Common myeloid progenitor, CD34-positive (primary cell): ENCODE data around the gene DNAJC17.

Source experiments
- CTCF ChIA-PET: fragments of 350-600 bp; sonication (Branson Sonifier 250); formaldehyde crosslinking; loops from one replicate; lab custom pipeline; 2021; ENCODE audit warnings: antibody characterized with exemption; lab: Charles Lee
- POLR2A ChIA-PET: fragments of 350-600 bp; sonication (Branson Sonifier 250); formaldehyde crosslinking; loops from one replicate; lab custom pipeline; 2021; ENCODE audit warnings: antibody characterized with exemption; lab: Charles Lee
- DNase-seq, 3 donors: peaks; one replicate each; pipeline versions ENCODE4 v3.0.0 to v3.0.0-alpha.2; 2013
- H3K27ac ChIP-seq, 2 experiments: 1 replicate in 1 of 2; 2 replicates in 1 of 2; pipeline ENCODE4 v1.7.0; 2013; ENCODE audit warnings: inconsistent platforms in 2 of 2, low read length in 2 of 2, mild to moderate bottlenecking in 2 of 2, low read depth in 1 of 2, moderate library complexity in 1 of 2; ENCODE audit not compliant: severe bottlenecking in 2 of 2, insufficient read depth in 1 of 2, poor library complexity in 1 of 2
- H3K27me3 ChIP-seq, 5 experiments: replicated peaks in 2 of 5; 1 replicate in 3 of 5; 2 replicates in 2 of 5; pipeline versions ENCODE4 v1.6.1 to v1.7.0; 2013; ENCODE audit warnings: low read length in 4 of 5, mild to moderate bottlenecking in 2 of 5, moderate library complexity in 2 of 5, inconsistent platforms in 1 of 5; ENCODE audit not compliant: insufficient read depth in 5 of 5, control insufficient read depth in 4 of 5
- H3K36me3 ChIP-seq, 4 experiments: 1 replicate in 2 of 4; 2 replicates in 2 of 4; pipeline versions ENCODE4 v1.6.1 to v1.7.0; 2013; ENCODE audit warnings: low read length in 3 of 4, control low read depth in 1 of 4, mild to moderate bottlenecking in 1 of 4; ENCODE audit not compliant: control insufficient read depth in 4 of 4, insufficient read depth in 4 of 4
- H3K4me1 ChIP-seq, 4 experiments: 1 replicate in 3 of 4; 2 replicates in 1 of 4; pipeline versions ENCODE4 v1.6.1 to v1.7.1; 2013; ENCODE audit warnings: low read length in 3 of 4, mild to moderate bottlenecking in 3 of 4, control low read depth in 1 of 4, inconsistent platforms in 1 of 4, moderate library complexity in 1 of 4; ENCODE audit not compliant: control insufficient read depth in 4 of 4, insufficient read depth in 4 of 4; ENCODE audit errors: control extremely low read depth in 1 of 4
- H3K4me3 ChIP-seq, 7 experiments: 1 replicate in 4 of 7; 2 replicates in 3 of 7; pipeline versions ENCODE4 v1.5.1 to v1.7.0; 2013; ENCODE audit warnings: mild to moderate bottlenecking in 7 of 7, low read length in 6 of 7, moderate library complexity in 6 of 7, inconsistent platforms in 2 of 7, low read depth in 2 of 7, control low read depth in 1 of 7; ENCODE audit not compliant: insufficient read depth in 4 of 7, control insufficient read depth in 1 of 7; ENCODE audit errors: extremely low read depth in 1 of 7
- H3K9me3 ChIP-seq, 5 experiments: 1 replicate in 4 of 5; 2 replicates in 1 of 5; pipeline versions ENCODE4 v1.6.1 to v1.7.1; 2013; ENCODE audit warnings: low read length in 4 of 5, mild to moderate bottlenecking in 2 of 5, inconsistent platforms in 1 of 5, low read depth in 1 of 5, moderate library complexity in 1 of 5; ENCODE audit not compliant: control insufficient read depth in 4 of 5, insufficient read depth in 2 of 5; ENCODE audit errors: control extremely low read depth in 1 of 5
- WGBS: methylation state at CpG from one replicate; pipeline ENCODE4 v1.1.5; 2013; ENCODE audit not compliant: insufficient coverage; 5-methylcytosine and 5-hydroxymethylcytosine counted together

Gene DNAJC17

DNA sequence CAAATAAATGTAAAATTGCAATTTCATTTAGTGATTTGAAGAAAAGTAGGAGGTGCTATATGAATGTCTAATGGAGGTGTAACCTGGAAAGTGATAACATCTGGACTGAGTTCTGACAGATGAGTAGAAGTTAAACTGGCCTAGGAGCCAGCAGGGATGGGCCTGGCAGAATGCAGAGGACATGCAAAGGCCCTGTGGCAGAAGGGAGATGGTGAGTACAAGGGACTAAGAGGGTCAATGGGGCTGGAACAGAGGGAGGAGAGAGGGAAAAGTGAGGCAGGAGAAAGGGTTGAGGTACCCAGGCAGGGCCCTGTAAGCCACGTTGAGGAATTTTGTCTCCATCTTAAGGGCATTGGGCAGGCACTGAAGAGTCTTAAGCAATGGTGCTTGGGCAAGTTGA, 24.6 kb upstream of the DNAJC17 start:
- Histone ChIP-seq H3K4me3 (no peak overlapping the region), H3K27ac (no peak overlapping the region), H3K9me3 (no peaks in the 10 kb centered on the region), H3K36me3 (no peaks in the 10 kb centered on the region), H3K27me3 (no peaks in the 10 kb centered on the region), H3K4me1 (no peaks in the 10 kb centered on the region)
- POLR2A ChIA-PET = no interaction called here
- CTCF ChIA-PET = interaction anchor here (0.9 kb wide), 1 partner anchor 47 kb away, joined by 3 read pairs; no protein-coding TSS in a partner anchor
- DNase-seq = no peak
- WGBS = 100% methylated on average over 1 of the region's 1 CpG

- H3K4me3 ChIP-seq = no peak overlapping the region
- no peaks in the 10 kb centered on the region for H3K9me3 ChIP-seq
- H3K4me1 ChIP-seq = no peaks in the 10 kb centered on the region
- H3K27me3 ChIP-seq = no peaks in the 10 kb centered on the region
- WGBS = no CpG with 5 or more reads among the region's 2 CpGs
- H3K27ac ChIP-seq = no peak overlapping the region
- no peak for DNase-seq
- no peaks in the 10 kb centered on the region for H3K36me3 ChIP-seq
- POLR2A ChIA-PET = interaction anchor here (1.2 kb wide), 1 partner anchor 9 kb away, joined by 4 read pairs; no protein-coding TSS in a partner anchor
- CTCF ChIA-PET = no interaction called here
Measured at GRCh38 chr15:40830884-40831283, 23.6 kb upstream of the DNAJC17 start.

GRCh38 chr15:40829115-40829514, 21.8 kb upstream of the DNAJC17 start:
- Histone ChIP-seq H3K27me3 (no peaks in the 10 kb centered on the region), H3K4me3 (no peak overlapping the region), H3K27ac (no peak overlapping the region), H3K36me3 (no peaks in the 10 kb centered on the region), H3K9me3 (no peaks in the 10 kb centered on the region), H3K4me1 (no peaks in the 10 kb centered on the region)
- CTCF ChIA-PET = interaction anchor here (0.7 to 1.9 kb wide), 2 partner anchors 29 to 213 kb away, joined by 3 to 6 read pairs; no protein-coding TSS in a partner anchor
- POLR2A ChIA-PET = interaction anchor here (1.6 kb wide), 1 partner anchor 18 kb away, joined by 3 read pairs; no protein-coding TSS in a partner anchor
- no peak for DNase-seq
- 100% methylated on average over 7 of the region's 7 CpGs for WGBS

DNA sequence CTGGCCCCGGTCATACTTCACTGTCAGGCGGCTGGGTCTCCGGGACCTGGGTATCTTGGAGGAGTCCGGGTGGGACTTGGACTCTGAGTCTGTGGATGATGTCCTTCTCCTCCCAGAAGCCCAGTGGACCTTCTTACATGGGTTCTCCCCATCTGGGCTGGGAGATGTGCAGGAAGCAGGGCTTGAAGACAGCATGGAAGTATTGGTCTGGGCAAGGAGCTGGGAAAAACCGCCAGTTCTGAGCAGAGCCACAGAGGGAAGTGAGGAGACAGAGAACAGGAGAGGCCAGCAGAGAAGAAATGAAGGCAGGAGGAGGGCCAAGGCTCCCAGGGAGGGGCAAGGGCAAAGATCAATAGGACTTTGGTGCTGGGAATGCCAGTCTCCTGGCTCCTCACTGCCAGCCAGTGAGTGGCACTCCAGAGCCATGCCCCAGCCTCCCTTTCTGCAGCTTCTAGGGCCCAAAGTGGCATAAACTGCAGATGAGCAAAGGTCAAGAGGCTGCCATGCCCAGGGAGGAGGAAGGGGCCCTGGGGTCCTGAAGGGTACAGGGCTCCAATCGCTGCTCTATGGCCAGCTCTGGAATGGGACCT, 21.3 kb upstream of the DNAJC17 start, which contains the start of gene PPP1R14D:
Gene PPP1R14D, minus strand, starts transcription at position 262 of the 590 bp plus-strand sequence. Its CDS starts 67 bp downstream, at position 195.
- no peaks in the 10 kb centered on the region for H3K4me1 ChIP-seq
- H3K27ac ChIP-seq = no peak within 1 kb of the TSS
- DNase-seq = no peak
- no peaks in the 10 kb centered on the region for H3K36me3 ChIP-seq
- no peak within 1 kb of the TSS for H3K4me3 ChIP-seq
- H3K9me3 ChIP-seq = no peaks in the 10 kb centered on the region
- CTCF ChIA-PET = interaction anchor here (1.9 kb wide), 1 partner anchor 29 kb away, joined by 6 read pairs; no protein-coding TSS in a partner anchor
- no peaks in the 10 kb centered on the region for H3K27me3 ChIP-seq
- 100% methylated on average over 3 of the region's 6 CpGs for WGBS
- POLR2A ChIA-PET = interaction anchor here (0.5 to 1.6 kb wide), 2 partner anchors 19 to 820 kb away, joined by 3 to 4 read pairs; no protein-coding TSS in a partner anchor

- H3K27me3 ChIP-seq = no peaks in the 10 kb centered on the region
- 100% methylated on average over 2 of the region's 4 CpGs for WGBS
- DNase-seq = no peak
- POLR2A ChIA-PET = no interaction called here
- H3K4me3 ChIP-seq = no peak overlapping the region
- CTCF ChIA-PET = interaction anchor here (1.2 kb wide), 1 partner anchor 236 kb away, joined by 3 read pairs; no protein-coding TSS in a partner anchor
- H3K36me3 ChIP-seq = no peaks in the 10 kb centered on the region
- H3K4me1 ChIP-seq = no peaks in the 10 kb centered on the region
- H3K27ac ChIP-seq = no peak overlapping the region
- no peaks in the 10 kb centered on the region for H3K9me3 ChIP-seq
Measured at GRCh38 chr15:40826423-40827075, 19.3 kb upstream of the DNAJC17 start.

DNA sequence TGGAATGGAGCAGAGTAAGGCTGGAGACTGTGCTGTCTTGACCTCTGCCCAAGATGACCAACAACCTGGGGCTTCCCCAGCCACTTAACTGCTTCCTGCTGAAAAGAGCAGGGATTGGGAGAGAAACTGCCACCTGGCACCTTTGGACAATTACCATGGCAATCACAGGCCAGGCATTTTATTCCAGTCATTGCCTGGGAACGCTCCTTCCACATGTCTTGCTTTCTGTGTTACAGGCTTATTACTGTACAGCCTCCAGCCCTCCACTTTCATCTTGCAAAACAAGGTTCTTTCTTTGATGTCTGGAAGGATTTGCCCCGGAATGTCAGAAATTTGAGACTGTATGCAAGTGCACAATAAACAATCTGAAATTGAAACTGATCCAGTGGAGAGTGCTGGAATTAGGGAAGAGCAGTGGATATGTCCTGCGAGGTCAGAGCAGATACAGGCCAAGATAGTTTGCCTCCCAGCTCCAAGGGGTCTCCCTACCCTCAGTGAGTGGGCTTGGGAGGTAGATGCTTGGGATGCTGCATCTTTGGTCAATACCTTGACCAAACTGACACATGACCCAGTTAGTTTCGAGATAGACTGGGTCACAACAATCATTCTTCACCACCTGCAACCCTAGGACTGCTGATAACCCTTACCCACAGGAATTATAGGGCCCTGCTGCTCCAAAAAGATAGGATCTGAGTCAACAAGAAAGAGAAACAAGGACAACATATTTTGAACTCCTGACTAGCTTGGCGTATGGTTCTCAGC, 18.6 kb upstream of the DNAJC17 start:
- Histone ChIP-seq H3K27ac (no peak overlapping the region), H3K9me3 (no peaks in the 10 kb centered on the region), H3K36me3 (no peaks in the 10 kb centered on the region), H3K4me3 (no peak overlapping the region), H3K27me3 (no peaks in the 10 kb centered on the region), H3K4me1 (no peaks in the 10 kb centered on the region)
- ChIA-PET POLR2A (no interaction called here), CTCF (interaction anchor here (1.1 kb wide), 1 partner anchor 15 kb away, joined by 3 read pairs; no protein-coding TSS in a partner anchor)
- peak in 1 of 3 donors; percentile 18 for DNase-seq
- WGBS = 78% methylated on average over 4 of the region's 5 CpGs
